ENCODE data around the gene ITPR1. TPM values are rescaled to one million over a fixed set of nuclear protein-coding genes. Genes with fewer than 3 reads are reported as not detected.

Gene ITPR1
- total RNA-seq, 1 donor from 2014 or later = 143 TPM

- DNase-seq (no peak), ATAC-seq (ENCODE audit: low read depth) (no peak)
- ChIA-PET POLR2A (interaction anchor here (1.0 to 2.8 kb wide), 3 partner anchors 22 to 183 kb away, joined by 3 to 6 read pairs (median 3); no protein-coding TSS in a partner anchor), CTCF (interaction anchor here (1.4 to 4.5 kb wide), 2 partner anchors 117 to 151 kb away, joined by 4 to 22 read pairs; partner anchors contain the start of gene BHLHE40)
- peaks cover 61% of the 10 kb centered on the region for H3K36me3 Mint-ChIP-seq (ENCODE audit: low read depth)
- no peaks in the 10 kb centered on the region for H3K27me3 Mint-ChIP-seq
- H3K27ac Mint-ChIP-seq = no peak overlapping the region
- no peak for TF ChIP-seq CTCF (IDR thresholded peaks at IDR 0.05)
- H3K4me3 Mint-ChIP-seq = no peak overlapping the region
- no peaks in the 10 kb centered on the region for H3K9me3 Mint-ChIP-seq
- intact Hi-C loops (cut with micrococcal nuclease) = no loop called here
- H3K4me1 Mint-ChIP-seq = peaks cover 90% of the 10 kb centered on the region
These were observed 335.3 kb downstream of the ITPR1 start for GRCh38 chr3:4828279-4829030.

- H3K4me1 Mint-ChIP-seq = peaks cover 93% of the 10 kb centered on the region
- peaks cover 60% of the 10 kb centered on the region for H3K36me3 Mint-ChIP-seq (ENCODE audit: low read depth)
- CTCF ChIA-PET = interaction anchor here (1.4 to 4.5 kb wide), 3 partner anchors 118 to 228 kb away, joined by 4 to 22 read pairs (median 4); partner anchors contain the start of gene BHLHE40
- TF ChIP-seq CTCF (IDR thresholded peaks at IDR 0.05) = no peak
- H3K27me3 Mint-ChIP-seq = no peaks in the 10 kb centered on the region
- DNase-seq = no peak
- H3K27ac Mint-ChIP-seq = no peak overlapping the region
- H3K9me3 Mint-ChIP-seq = no peaks in the 10 kb centered on the region
- POLR2A ChIA-PET = interaction anchor here (1.0 to 2.8 kb wide), 3 partner anchors 21 to 182 kb away, joined by 3 to 6 read pairs (median 3); no protein-coding TSS in a partner anchor
- H3K4me3 Mint-ChIP-seq = no peak overlapping the region
- intact Hi-C loops (cut with micrococcal nuclease) = no loop called here
- no peak for ATAC-seq (ENCODE audit: low read depth)
These were observed 335.9 kb downstream of the ITPR1 start for GRCh38 chr3:4829031-4829394.

GRCh38 chr3:4830586-4830914, 337.4 kb downstream of the ITPR1 start:
- CTCF ChIA-PET = interaction anchor here (0.7 to 4.5 kb wide), 5 partner anchors 14 to 227 kb away, joined by 3 to 22 read pairs (median 3); partner anchors contain the start of gene BHLHE40
- no peak for TF ChIP-seq CTCF (IDR thresholded peaks at IDR 0.05)
- Mint-ChIP-seq H3K4me3 (peak overlapping the region; percentile 85), H3K27me3 (no peaks in the 10 kb centered on the region), H3K36me3 (ENCODE audit: low read depth) (peaks cover 58% of the 10 kb centered on the region), H3K9me3 (no peaks in the 10 kb centered on the region), H3K27ac (peak overlapping the region; percentile 92), H3K4me1 (peaks cover 88% of the 10 kb centered on the region)
- POLR2A ChIA-PET = interaction anchor here (0.7 to 2.8 kb wide), 7 partner anchors 9 to 181 kb away, joined by 3 to 16 read pairs (median 6); partner anchors contain the start of gene BHLHE40
- DNase-seq (no peak), ATAC-seq (ENCODE audit: low read depth) (no peak)
- intact Hi-C loops (cut with micrococcal nuclease) = loop anchor here (2.0 to 10.0 kb wide), 5 partner anchors 52 to 354 kb away; partner anchors contain the start of genes EDEM1 and ITPR1

DNA sequence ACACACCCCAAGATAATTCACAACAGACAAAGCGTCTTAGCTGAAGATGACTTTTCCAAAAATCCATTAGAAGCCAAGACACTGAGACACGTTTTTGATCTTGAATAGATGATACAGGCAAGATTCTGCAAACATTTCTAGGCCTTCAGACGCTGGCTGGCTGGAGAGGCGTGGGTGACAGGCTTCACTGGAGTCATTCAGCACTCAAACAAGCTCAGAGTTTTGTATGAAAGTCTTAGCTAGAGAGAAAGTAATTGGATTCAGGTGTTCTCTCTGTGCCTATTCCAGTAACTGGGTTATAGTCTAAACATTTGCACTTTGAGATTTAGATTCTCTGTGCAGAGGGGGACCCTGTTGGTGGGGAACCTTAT, 338.4 kb downstream of the ITPR1 start:
- Mint-ChIP-seq H3K27me3 (no peaks in the 10 kb centered on the region), H3K9me3 (no peaks in the 10 kb centered on the region)

More for the DNA sequence above, 338.4 kb downstream of the ITPR1 start:
- peaks cover 59% of the 10 kb centered on the region for H3K36me3 Mint-ChIP-seq (ENCODE audit: low read depth)
- H3K27ac Mint-ChIP-seq = peak overlapping the region; percentile 92
- ChIA-PET CTCF (interaction anchor here (1.0 to 1.5 kb wide), 3 partner anchors 13 to 190 kb away, joined by 3 to 4 read pairs (median 3); no protein-coding TSS in a partner anchor), POLR2A (interaction anchor here (0.6 to 5.6 kb wide), 9 partner anchors 10 to 185 kb away, joined by 3 to 55 read pairs (median 4); partner anchors contain the start of gene BHLHE40)
- DNase-seq (no peak), ATAC-seq (ENCODE audit: low read depth) (peak; percentile 33)
- intact Hi-C loops (cut with micrococcal nuclease) = loop anchor here (1.0 to 10.0 kb wide), 10 partner anchors 14 to 353 kb away; partner anchors contain the start of genes EDEM1 and ITPR1
- peak overlapping the region; percentile 85 for H3K4me3 Mint-ChIP-seq
- H3K4me1 Mint-ChIP-seq = peaks cover 82% of the 10 kb centered on the region
- no peak for TF ChIP-seq CTCF (IDR thresholded peaks at IDR 0.05)

Measured in activated B cell treated with CpG ODN at 0.5 μM for 24 hours (primary cell).